Measurements from ENCODE around the gene MEG3.

Gene MEG3

DNA sequence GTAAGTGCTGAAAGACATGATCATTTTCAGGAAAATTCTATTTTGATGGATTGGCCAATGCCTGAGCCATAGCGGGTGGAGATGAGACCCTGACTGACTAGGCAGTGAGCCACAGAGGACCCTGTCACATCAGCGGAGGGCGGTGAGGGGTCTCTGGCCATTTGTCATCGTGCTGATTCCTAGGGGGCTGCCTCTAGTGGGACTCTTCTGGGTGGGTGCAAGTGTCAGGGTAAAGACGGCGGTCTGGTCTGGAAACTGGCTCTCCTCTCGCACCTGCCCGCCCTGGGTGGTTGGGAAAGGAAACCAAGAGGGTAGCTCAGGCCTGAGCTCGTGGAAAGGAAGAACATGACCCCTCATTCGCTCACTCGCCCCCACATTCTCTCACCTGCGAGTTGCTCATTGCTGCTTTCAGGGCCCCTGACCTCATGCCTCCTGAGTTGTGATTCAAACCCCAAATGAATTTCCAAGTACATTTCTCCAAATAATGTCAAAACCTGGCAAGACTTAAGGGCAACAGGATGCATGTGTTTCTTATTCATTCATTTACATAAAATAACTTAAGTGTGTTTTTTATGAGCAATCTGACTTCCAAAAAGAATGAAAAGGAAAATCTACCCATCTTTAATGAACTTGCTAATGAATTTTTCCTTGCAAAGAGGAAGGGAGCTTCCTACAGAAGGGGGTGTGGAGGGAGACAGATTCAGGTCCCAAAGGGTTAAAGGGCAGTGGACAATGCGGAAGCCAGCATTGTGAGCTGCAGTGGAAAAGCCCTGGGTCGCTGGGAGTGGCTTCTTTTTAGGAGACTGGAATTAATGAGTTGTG is 12.8 kb downstream of the MEG3 start:
- Histone ChIP-seq H3K4me1 (ENCODE audit: control insufficient read depth, low read length) (no peaks in the 10 kb centered on the region), H3K9me2 (replicated peaks; ENCODE audit: control insufficient read depth, low read length) (no peaks in the 10 kb centered on the region), H3K4me2 (ENCODE audit: low read length) (no peak overlapping the region), H3K36me3 (ENCODE audit: control insufficient read depth, low read length) (no peaks in the 10 kb centered on the region), H3K27ac (ENCODE audit: low read depth, low read length) (no peak overlapping the region), H4K20me1 (ENCODE audit: control insufficient read depth, insufficient read depth, low read depth, low read length) (no peaks in the 10 kb centered on the region), H3K9me3 (ENCODE audit: control insufficient read depth, insufficient read depth, low read length) (no peaks in the 10 kb centered on the region), H3K27me3 (ENCODE audit: control insufficient read depth, low read length) (no peaks in the 10 kb centered on the region), H3K4me3 (ENCODE audit: low read length) (no peak overlapping the region), H3F3A (ENCODE audit: control insufficient read depth, insufficient read depth) (no peaks in the 10 kb centered on the region), H3K79me2 (ENCODE audit: control insufficient read depth, low read length) (no peaks in the 10 kb centered on the region)
- TF ChIP-seq, protein P1, sequence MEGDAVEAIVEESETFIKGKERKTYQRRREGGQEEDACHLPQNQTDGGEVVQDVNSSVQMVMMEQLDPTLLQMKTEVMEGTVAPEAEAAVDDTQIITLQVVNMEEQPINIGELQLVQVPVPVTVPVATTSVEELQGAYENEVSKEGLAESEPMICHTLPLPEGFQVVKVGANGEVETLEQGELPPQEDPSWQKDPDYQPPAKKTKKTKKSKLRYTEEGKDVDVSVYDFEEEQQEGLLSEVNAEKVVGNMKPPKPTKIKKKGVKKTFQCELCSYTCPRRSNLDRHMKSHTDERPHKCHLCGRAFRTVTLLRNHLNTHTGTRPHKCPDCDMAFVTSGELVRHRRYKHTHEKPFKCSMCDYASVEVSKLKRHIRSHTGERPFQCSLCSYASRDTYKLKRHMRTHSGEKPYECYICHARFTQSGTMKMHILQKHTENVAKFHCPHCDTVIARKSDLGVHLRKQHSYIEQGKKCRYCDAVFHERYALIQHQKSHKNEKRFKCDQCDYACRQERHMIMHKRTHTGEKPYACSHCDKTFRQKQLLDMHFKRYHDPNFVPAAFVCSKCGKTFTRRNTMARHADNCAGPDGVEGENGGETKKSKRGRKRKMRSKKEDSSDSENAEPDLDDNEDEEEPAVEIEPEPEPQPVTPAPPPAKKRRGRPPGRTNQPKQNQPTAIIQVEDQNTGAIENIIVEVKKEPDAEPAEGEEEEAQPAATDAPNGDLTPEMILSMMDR (IDR thresholded peaks at IDR 0.05; ENCODE audit: low read depth, low read length, poor library complexity, severe bottlenecking) = no peak
- TF ChIP-seq EZH2phosphoT487 (IDR thresholded peaks at IDR 0.05; ENCODE audit: borderline replicate concordance, low read length) = no peak

DNA sequence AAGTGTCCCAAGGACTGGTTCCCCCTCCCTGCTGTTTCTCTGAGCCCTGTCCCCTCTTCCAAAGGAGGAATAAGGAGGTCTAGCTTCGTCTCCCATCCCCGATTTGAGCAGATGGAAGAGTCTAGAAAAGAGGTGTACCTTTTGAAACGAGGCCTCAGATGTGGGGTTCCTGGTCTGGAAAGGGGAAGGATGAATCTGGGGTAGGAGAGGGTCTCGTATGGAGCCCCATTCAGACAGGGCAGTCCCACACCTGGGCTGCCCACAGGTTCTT is 13.3 kb downstream of the MEG3 start:
- Histone ChIP-seq H3K4me1 (ENCODE audit: control insufficient read depth, low read length) (no peaks in the 10 kb centered on the region), H3K79me2 (ENCODE audit: control insufficient read depth, low read length) (no peaks in the 10 kb centered on the region), H3K27ac (ENCODE audit: low read depth, low read length) (no peak overlapping the region)

DNA sequence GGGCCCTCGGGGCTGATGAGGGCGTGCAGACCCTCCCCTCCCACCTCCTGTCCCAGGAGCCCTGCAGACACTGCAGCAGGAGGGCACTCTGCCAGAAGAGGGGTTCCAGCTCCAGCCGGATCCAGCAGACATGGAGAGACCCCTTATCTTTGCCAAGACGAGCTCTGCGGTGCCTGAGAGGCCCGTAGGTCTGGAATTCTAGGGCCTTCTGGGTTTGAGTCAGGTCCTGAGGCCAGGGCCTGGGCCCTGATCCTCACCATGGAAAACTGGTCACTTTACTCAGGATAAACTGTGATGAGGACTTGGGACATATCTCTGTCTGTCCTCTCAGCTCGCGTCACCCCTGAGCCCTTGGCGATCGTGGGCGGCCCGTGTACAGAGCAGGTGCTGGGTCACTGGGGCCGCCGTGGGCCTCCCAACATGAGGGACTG is 13.8 kb downstream of the MEG3 start:
- Histone ChIP-seq H3K4me3 (ENCODE audit: low read length) (no peak overlapping the region), H3K27me3 (ENCODE audit: control insufficient read depth, low read length) (no peaks in the 10 kb centered on the region), H4K20me1 (ENCODE audit: control insufficient read depth, insufficient read depth, low read depth, low read length) (no peaks in the 10 kb centered on the region), H3K27ac (ENCODE audit: low read depth, low read length) (no peak overlapping the region), H3F3A (ENCODE audit: control insufficient read depth, insufficient read depth) (no peaks in the 10 kb centered on the region), H3K36me3 (ENCODE audit: control insufficient read depth, low read length) (no peaks in the 10 kb centered on the region), H3K9me2 (replicated peaks; ENCODE audit: control insufficient read depth, low read length) (no peaks in the 10 kb centered on the region), H3K4me1 (ENCODE audit: control insufficient read depth, low read length) (no peaks in the 10 kb centered on the region), H3K79me2 (ENCODE audit: control insufficient read depth, low read length) (no peaks in the 10 kb centered on the region), H3K4me2 (ENCODE audit: low read length) (no peak overlapping the region), H3K9me3 (ENCODE audit: control insufficient read depth, insufficient read depth, low read length) (no peaks in the 10 kb centered on the region)
- no peak for TF ChIP-seq EZH2phosphoT487 (IDR thresholded peaks at IDR 0.05; ENCODE audit: borderline replicate concordance, low read length)
- TF ChIP-seq, protein P1 (IDR thresholded peaks at IDR 0.05; ENCODE audit: low read depth, low read length, poor library complexity, severe bottlenecking) = no peak

More for the DNA sequence above, 13.3 kb downstream of the MEG3 start:
- H3K4me2 ChIP-seq (ENCODE audit: low read length) = no peak overlapping the region
- TF ChIP-seq EZH2phosphoT487 (IDR thresholded peaks at IDR 0.05; ENCODE audit: borderline replicate concordance, low read length) = no peak
- TF ChIP-seq, protein P1 (IDR thresholded peaks at IDR 0.05; ENCODE audit: low read depth, low read length, poor library complexity, severe bottlenecking) = no peak
- H4K20me1 ChIP-seq (ENCODE audit: control insufficient read depth, insufficient read depth, low read depth, low read length) = no peaks in the 10 kb centered on the region
- no peak overlapping the region for H3K4me3 ChIP-seq (ENCODE audit: low read length)
- no peaks in the 10 kb centered on the region for H3F3A ChIP-seq (ENCODE audit: control insufficient read depth, insufficient read depth)
- H3K9me2 ChIP-seq (replicated peaks; ENCODE audit: control insufficient read depth, low read length) = no peaks in the 10 kb centered on the region
- H3K9me3 ChIP-seq (ENCODE audit: control insufficient read depth, insufficient read depth, low read length) = no peaks in the 10 kb centered on the region
- H3K36me3 ChIP-seq (ENCODE audit: control insufficient read depth, low read length) = no peaks in the 10 kb centered on the region
- H3K27me3 ChIP-seq (ENCODE audit: control insufficient read depth, low read length) = no peaks in the 10 kb centered on the region

Measured in DOHH2 (cell line).